NOMO-1 (cell line): ENCODE data around the gene HOXC5.

Experiments used
- DNase-seq, 2 experiments: peaks; one replicate each; lab custom pipeline; 2025; ENCODE audit not compliant: unreplicated experiment in 2 of 2; lab: John Stamatoyannopoulos, UW

HOXC5 gene

GRCh38 chr12:54006559-54007220 lies 26.2 kb upstream of the HOXC5 start:
- peak in 1 of 2 experiments; percentile 28 for DNase-seq

- DNase-seq = no peak
Measured at GRCh38 chr12:54007538-54008259, 25.2 kb upstream of the HOXC5 start.

GRCh38 chr12:54008260-54008552 lies 24.6 kb upstream of the HOXC5 start:
- DNase-seq = no peak

- DNase-seq = peak in 1 of 2 experiments; percentile 32
Measured at GRCh38 chr12:54009171-54010052, 23.4 kb upstream of the HOXC5 start.

GRCh38 chr12:54010053-54010971 lies 22.5 kb upstream of the HOXC5 start:
- DNase-seq = no peak

GRCh38 chr12:54010972-54011664 lies 21.7 kb upstream of the HOXC5 start:
- DNase-seq = no peak

- no peak for DNase-seq
Measured at GRCh38 chr12:54011665-54012532, 21.0 kb upstream of the HOXC5 start.

- DNase-seq = no peak
Measured at GRCh38 chr12:54012631-54013409, 20.0 kb upstream of the HOXC5 start.

GRCh38 chr12:54014377-54015017 lies 18.4 kb upstream of the HOXC5 start:
- DNase-seq = no peak

GRCh38 chr12:54015018-54015931 lies 17.6 kb upstream of the HOXC5 start:
- DNase-seq = no peak

GRCh38 chr12:54016051-54016450 lies 16.8 kb upstream of the HOXC5 start:
- no peak for DNase-seq

- DNase-seq = no peak
Measured at GRCh38 chr12:54016478-54016964, 16.3 kb upstream of the HOXC5 start.

- peak in 1 of 2 experiments; percentile 68 for DNase-seq
Measured at GRCh38 chr12:54017027-54017788, 15.6 kb upstream of the HOXC5 start.

GRCh38 chr12:54017878-54018467 lies 14.9 kb upstream of the HOXC5 start:
- peak; percentile 78 to 91 for DNase-seq

- DNase-seq = no peak
Measured at GRCh38 chr12:54018468-54018984, 14.3 kb upstream of the HOXC5 start.
